Measurements from ENCODE around the gene CORO2A.

CORO2A gene

GRCh38 chr9:98147582-98147981 is 44.9 kb downstream of the CORO2A start:
- Histone ChIP-seq H3K36me3 (ENCODE audit: control insufficient read depth in 4 of 4, insufficient read depth in 4 of 4, low read length in 3 of 4) (peaks cover 0 to 2% (median 0%) of the 10 kb centered on the region in 4 experiments), H3K4me3 (ENCODE audit: control insufficient read depth in 1 of 7, extremely low read depth in 1 of 7, insufficient read depth in 4 of 7, low read depth in 2 of 7, low read length in 6 of 7) (no peak overlapping the region), H3K27me3 (replicated peaks in 2 of 5; ENCODE audit: control insufficient read depth in 4 of 5, insufficient read depth in 5 of 5, low read length in 4 of 5) (no peaks in the 10 kb centered on the region), H3K9me3 (ENCODE audit: control extremely low read depth in 1 of 5, control insufficient read depth in 4 of 5, insufficient read depth in 2 of 5, low read depth in 1 of 5, low read length in 4 of 5) (no peaks in the 10 kb centered on the region), H3K27ac (ENCODE audit: insufficient read depth in 1 of 2, low read depth in 1 of 2, low read length in 2 of 2, poor library complexity in 1 of 2, severe bottlenecking in 2 of 2) (no peak overlapping the region), H3K4me1 (ENCODE audit: control extremely low read depth in 1 of 4, control insufficient read depth in 4 of 4, insufficient read depth in 4 of 4, low read length in 3 of 4) (peaks cover 0 to 25% (median 7%) of the 10 kb centered on the region in 4 experiments)
- no CpG with 5 or more reads among the region's 2 CpGs for WGBS (ENCODE audit: insufficient coverage)
- ChIA-PET POLR2A (no interaction called here), CTCF (no interaction called here)
- no peak for DNase-seq

GRCh38 chr9:98146101-98146991 is 46.1 kb downstream of the CORO2A start:
- Histone ChIP-seq H3K27ac (ENCODE audit: insufficient read depth in 1 of 2, low read depth in 1 of 2, low read length in 2 of 2, poor library complexity in 1 of 2, severe bottlenecking in 2 of 2) (no peak overlapping the region), H3K4me3 (ENCODE audit: control insufficient read depth in 1 of 7, extremely low read depth in 1 of 7, insufficient read depth in 4 of 7, low read depth in 2 of 7, low read length in 6 of 7) (no peak overlapping the region), H3K36me3 (ENCODE audit: control insufficient read depth in 4 of 4, insufficient read depth in 4 of 4, low read length in 3 of 4) (peaks cover 0 to 2% (median 0%) of the 10 kb centered on the region in 4 experiments), H3K9me3 (ENCODE audit: control extremely low read depth in 1 of 5, control insufficient read depth in 4 of 5, insufficient read depth in 2 of 5, low read depth in 1 of 5, low read length in 4 of 5) (no peaks in the 10 kb centered on the region), H3K4me1 (ENCODE audit: control extremely low read depth in 1 of 4, control insufficient read depth in 4 of 4, insufficient read depth in 4 of 4, low read length in 3 of 4) (peaks cover 0 to 28% (median 7%) of the 10 kb centered on the region in 4 experiments), H3K27me3 (replicated peaks in 2 of 5; ENCODE audit: control insufficient read depth in 4 of 5, insufficient read depth in 5 of 5, low read length in 4 of 5) (no peaks in the 10 kb centered on the region)
- WGBS (ENCODE audit: insufficient coverage): 93% methylated on average over 6 of the region's 7 CpGs
- ChIA-PET POLR2A (no interaction called here), CTCF (no interaction called here)
- peak in 2 of 3 donors; percentile 43 to 45 for DNase-seq

- Histone ChIP-seq H3K4me3 (ENCODE audit: control insufficient read depth in 1 of 7, extremely low read depth in 1 of 7, insufficient read depth in 4 of 7, low read depth in 2 of 7, low read length in 6 of 7) (no peak overlapping the region), H3K27me3 (replicated peaks in 2 of 5; ENCODE audit: control insufficient read depth in 4 of 5, insufficient read depth in 5 of 5, low read length in 4 of 5) (no peaks in the 10 kb centered on the region), H3K27ac (ENCODE audit: insufficient read depth in 1 of 2, low read depth in 1 of 2, low read length in 2 of 2, poor library complexity in 1 of 2, severe bottlenecking in 2 of 2) (no peak overlapping the region), H3K36me3 (ENCODE audit: control insufficient read depth in 4 of 4, insufficient read depth in 4 of 4, low read length in 3 of 4) (peaks cover 0 to 2% (median 0%) of the 10 kb centered on the region in 4 experiments), H3K4me1 (ENCODE audit: control extremely low read depth in 1 of 4, control insufficient read depth in 4 of 4, insufficient read depth in 4 of 4, low read length in 3 of 4) (peaks cover 0 to 16% (median 6%) of the 10 kb centered on the region in 4 experiments), H3K9me3 (ENCODE audit: control extremely low read depth in 1 of 5, control insufficient read depth in 4 of 5, insufficient read depth in 2 of 5, low read depth in 1 of 5, low read length in 4 of 5) (no peaks in the 10 kb centered on the region)
- no peak for DNase-seq
- POLR2A ChIA-PET: no interaction called here
- whole genome bisulfite sequencing (ENCODE audit: insufficient coverage): 100% methylated on average over 2 of the region's 3 CpGs
- CTCF ChIA-PET: interaction anchor here (0.5 kb wide), 1 partner anchor 100 kb away, joined by 4 read pairs; no protein-coding TSS in a partner anchor
Measured at GRCh38 chr9:98144631-98145030, 47.8 kb downstream of the CORO2A start.

GRCh38 chr9:98144076-98144475 is 48.4 kb downstream of the CORO2A start:
- no peak for DNase-seq
- Histone ChIP-seq H3K27ac (ENCODE audit: insufficient read depth in 1 of 2, low read depth in 1 of 2, low read length in 2 of 2, poor library complexity in 1 of 2, severe bottlenecking in 2 of 2) (no peak overlapping the region), H3K4me1 (ENCODE audit: control extremely low read depth in 1 of 4, control insufficient read depth in 4 of 4, insufficient read depth in 4 of 4, low read length in 3 of 4) (peaks cover 0 to 16% (median 6%) of the 10 kb centered on the region in 4 experiments), H3K36me3 (ENCODE audit: control insufficient read depth in 4 of 4, insufficient read depth in 4 of 4, low read length in 3 of 4) (peaks cover 0 to 2% (median 0%) of the 10 kb centered on the region in 4 experiments), H3K27me3 (replicated peaks in 2 of 5; ENCODE audit: control insufficient read depth in 4 of 5, insufficient read depth in 5 of 5, low read length in 4 of 5) (no peaks in the 10 kb centered on the region), H3K4me3 (ENCODE audit: control insufficient read depth in 1 of 7, extremely low read depth in 1 of 7, insufficient read depth in 4 of 7, low read depth in 2 of 7, low read length in 6 of 7) (no peak overlapping the region), H3K9me3 (ENCODE audit: control extremely low read depth in 1 of 5, control insufficient read depth in 4 of 5, insufficient read depth in 2 of 5, low read depth in 1 of 5, low read length in 4 of 5) (no peaks in the 10 kb centered on the region)
- CTCF ChIA-PET: no interaction called here
- POLR2A ChIA-PET: no interaction called here
- 100% methylated on average over 1 of the region's 4 CpGs for WGBS (ENCODE audit: insufficient coverage)

GRCh38 chr9:98142925-98143481 is 49.4 kb downstream of the CORO2A start:
- Histone ChIP-seq H3K9me3 (ENCODE audit: control extremely low read depth in 1 of 5, control insufficient read depth in 4 of 5, insufficient read depth in 2 of 5, low read depth in 1 of 5, low read length in 4 of 5) (no peaks in the 10 kb centered on the region), H3K36me3 (ENCODE audit: control insufficient read depth in 4 of 4, insufficient read depth in 4 of 4, low read length in 3 of 4) (peaks cover 0 to 2% (median 0%) of the 10 kb centered on the region in 4 experiments), H3K27me3 (replicated peaks in 2 of 5; ENCODE audit: control insufficient read depth in 4 of 5, insufficient read depth in 5 of 5, low read length in 4 of 5) (no peaks in the 10 kb centered on the region), H3K27ac (ENCODE audit: insufficient read depth in 1 of 2, low read depth in 1 of 2, low read length in 2 of 2, poor library complexity in 1 of 2, severe bottlenecking in 2 of 2) (no peak overlapping the region), H3K4me3 (ENCODE audit: control insufficient read depth in 1 of 7, extremely low read depth in 1 of 7, insufficient read depth in 4 of 7, low read depth in 2 of 7, low read length in 6 of 7) (no peak overlapping the region), H3K4me1 (ENCODE audit: control extremely low read depth in 1 of 4, control insufficient read depth in 4 of 4, insufficient read depth in 4 of 4, low read length in 3 of 4) (peaks cover 0 to 16% (median 6%) of the 10 kb centered on the region in 4 experiments)
- ChIA-PET CTCF (interaction anchor here (1.0 kb wide), 1 partner anchor 79 kb away, joined by 3 read pairs; no protein-coding TSS in a partner anchor), POLR2A (no interaction called here)
- no peak for DNase-seq
- WGBS (ENCODE audit: insufficient coverage): 95% methylated on average over 7 of the region's 8 CpGs

- Histone ChIP-seq H3K27me3 (replicated peaks in 2 of 5; ENCODE audit: control insufficient read depth in 4 of 5, insufficient read depth in 5 of 5, low read length in 4 of 5) (no peaks in the 10 kb centered on the region), H3K4me1 (ENCODE audit: control extremely low read depth in 1 of 4, control insufficient read depth in 4 of 4, insufficient read depth in 4 of 4, low read length in 3 of 4) (peaks cover 0 to 16% (median 6%) of the 10 kb centered on the region in 4 experiments), H3K9me3 (ENCODE audit: control extremely low read depth in 1 of 5, control insufficient read depth in 4 of 5, insufficient read depth in 2 of 5, low read depth in 1 of 5, low read length in 4 of 5) (no peaks in the 10 kb centered on the region), H3K4me3 (ENCODE audit: control insufficient read depth in 1 of 7, extremely low read depth in 1 of 7, insufficient read depth in 4 of 7, low read depth in 2 of 7, low read length in 6 of 7) (no peak overlapping the region), H3K36me3 (ENCODE audit: control insufficient read depth in 4 of 4, insufficient read depth in 4 of 4, low read length in 3 of 4) (peaks cover 0 to 2% (median 0%) of the 10 kb centered on the region in 4 experiments), H3K27ac (ENCODE audit: insufficient read depth in 1 of 2, low read depth in 1 of 2, low read length in 2 of 2, poor library complexity in 1 of 2, severe bottlenecking in 2 of 2) (no peak overlapping the region)
- ChIA-PET CTCF (interaction anchor here (1.2 kb wide), 1 partner anchor 30 kb away, joined by 3 read pairs; no protein-coding TSS in a partner anchor), POLR2A (no interaction called here)
- WGBS (ENCODE audit: insufficient coverage): 87% methylated on average over 4 of the region's 13 CpGs
- DNase-seq: no peak
Measured at GRCh38 chr9:98142182-98142907, 50.1 kb downstream of the CORO2A start.
